Heart left ventricle (tissue), 16 donors: ENCODE results near the gene BCORL1. TPM values are rescaled to one million over a fixed set of nuclear protein-coding genes. Genes with fewer than 3 reads are reported as not detected.
A peak's percentile ranks its signal among the peaks of the same experiment; 100 is the strongest.

Experiments used
- ATAC-seq, 4 donors: fragments of 200-7000 bp; cut with Tn5 transposase; one replicate each; pipeline ENCODE4 v1.9.1; 2020 to 2022; ENCODE audit warnings: moderate library complexity in 4 of 4, mild to moderate bottlenecking in 3 of 4, moderate number of reproducible peaks in 1 of 4
- DNase-seq, 5 donors: peaks; one replicate each; pipeline ENCODE4 v3.0.0-alpha.2; 2020
- H3K27ac ChIP-seq, 12 donors: fragments of 200-600 bp; sonication (generic) in 4 of 12; one replicate each; pipeline versions ENCODE4 v1.5.0 to v1.8.0; 2016 to 2022; ENCODE audit warnings: mild to moderate bottlenecking in 2 of 12
- H3K27me3 ChIP-seq, 9 donors: fragments of 200-600 bp; sonication (generic) in 2 of 9; one replicate each; pipeline versions ENCODE4 v1.5.1 to v1.8.0; 2016 to 2022; ENCODE audit warnings: mild to moderate bottlenecking in 3 of 9
- H3K36me3 ChIP-seq, 9 donors: fragments of 200-600 bp; sonication (generic) in 2 of 9; one replicate each; pipeline versions ENCODE4 v1.5.0 to v1.8.0; 2018 to 2022; ENCODE audit warnings: mild to moderate bottlenecking in 2 of 9
- H3K4me1 ChIP-seq, 12 donors: fragments of 200-600 bp; sonication (generic) in 4 of 12; one replicate each; pipeline versions ENCODE4 v1.5.0 to v1.8.0; 2016 to 2022; ENCODE audit warnings: mild to moderate bottlenecking in 3 of 12
- H3K4me3 ChIP-seq, 12 donors: fragments of 200-600 bp; sonication (generic) in 4 of 12; one replicate each; pipeline versions ENCODE4 v1.5.0 to v1.8.0; 2017 to 2022; ENCODE audit warnings: mild to moderate bottlenecking in 9 of 12, moderate library complexity in 4 of 12
- H3K9me3 ChIP-seq, 12 donors: fragments of 200-600 bp; sonication (generic) in 4 of 12; one replicate each; pipeline versions ENCODE4 v1.5.0 to v1.8.0; 2016 to 2022; ENCODE audit warnings: mild to moderate bottlenecking in 1 of 12
- POLR2A ChIP-seq, 2 donors: fragments of 450-650 bp; IDR thresholded peaks; one replicate each; pipeline ENCODE4 v1.6.1; 2017; ENCODE audit warnings: antibody characterized with exemption in 2 of 2, mild to moderate bottlenecking in 2 of 2, moderate library complexity in 2 of 2
- WGBS, 4 donors: extraction: QIAGEN DNeasy Blood & Tissue Kit in 2 of 4; methylation state at CpG; one replicate each; pipeline versions ENCODE4 v1.1.5 to v1.1.7; 2013 to 2018; 5-methylcytosine and 5-hydroxymethylcytosine counted together
- intact Hi-C, 10 donors: fragments of 100-400 bp; cut with DNase I; formaldehyde crosslinking; loops; one replicate each; pipeline versions ENCODE4 v1.11.1 to v1.14.2; 2022
- long read RNA-seq, 3 donors: library from polyadenylated mRNA; unstranded; transcript quantifications; one replicate each; pipeline ENCODE4 v2.0.0, GENCODE V29; 2020 to 2021
- polyA plus RNA-seq, 2 donors: library from polyadenylated mRNA; stranded (reverse); fragments of 200-250 nt; gene quantifications; one replicate each; pipeline ENCODE4 v1.2.3, GENCODE V29; 2013
- total RNA-seq, 9 donors: library from RNA; depleted of rRNA in 2 of 9; stranded (reverse); fragments of >200 nt in 2 of 9; fragmentation: NEBNext Ultra II Directional in 3 of 9; extraction: Animal tissue kit (Norgen Biotek cat#: 25700) in 3 of 9; gene quantifications; one replicate each; pipeline versions ENCODE4 v1.1.0 to v1.2.4, GENCODE V29; 2016 to 2023
- TF ChIP-seq, protein P1 (sequence below), 12 donors: fragments of 200-600 bp; sonication (generic) in 4 of 12; IDR thresholded peaks; one replicate each; pipeline versions ENCODE4 v1.5.0 to v1.8.0; 2018 to 2022; ENCODE audit warnings: antibody characterized with exemption in 12 of 12, mild to moderate bottlenecking in 5 of 12
- donor health status: ischemic (EF 13 %, LVEDD 7.1; RV severe dilation, severe dysfunction).
- donor health status: healthy with polysubstance abuse.
- donor health status: DM: no; HTN: yes; CAD: no.
- donor health status: DM: no; HTN: no; CAD: no.
- donor health status: ischemic (EF 25% LVEDD 6.9; RV normal size, moderate dysfunction).
- donor health status: ischemic (EF 25% LVEDD 5.7; RV mildly dilated, moderate dysfunction).
- donor health status: healthy.
- donor health status: DM: yes; HTN: yes; CAD: no.
- donor health status: ischemic (EF 35%, LVEDD 5.7; RV mildly dilated, moderate dysfunction).
- donor health status: nonischemic (EF 11% LVEDD 7.7; RV severe dilation, severe dysfunction).
- donor health status: DM: yes; HTN: yes; CAD: no.
- donor health status: PGD.
- donor health status: ischemic (EF 29% LVEDD 5.4; RV normal size, mild dysfunction).
- donor health status: nonischemic (EF 23%, LVEDD 6.1; RV moderate dilation, normal function).

The BCORL1 gene, protein sequence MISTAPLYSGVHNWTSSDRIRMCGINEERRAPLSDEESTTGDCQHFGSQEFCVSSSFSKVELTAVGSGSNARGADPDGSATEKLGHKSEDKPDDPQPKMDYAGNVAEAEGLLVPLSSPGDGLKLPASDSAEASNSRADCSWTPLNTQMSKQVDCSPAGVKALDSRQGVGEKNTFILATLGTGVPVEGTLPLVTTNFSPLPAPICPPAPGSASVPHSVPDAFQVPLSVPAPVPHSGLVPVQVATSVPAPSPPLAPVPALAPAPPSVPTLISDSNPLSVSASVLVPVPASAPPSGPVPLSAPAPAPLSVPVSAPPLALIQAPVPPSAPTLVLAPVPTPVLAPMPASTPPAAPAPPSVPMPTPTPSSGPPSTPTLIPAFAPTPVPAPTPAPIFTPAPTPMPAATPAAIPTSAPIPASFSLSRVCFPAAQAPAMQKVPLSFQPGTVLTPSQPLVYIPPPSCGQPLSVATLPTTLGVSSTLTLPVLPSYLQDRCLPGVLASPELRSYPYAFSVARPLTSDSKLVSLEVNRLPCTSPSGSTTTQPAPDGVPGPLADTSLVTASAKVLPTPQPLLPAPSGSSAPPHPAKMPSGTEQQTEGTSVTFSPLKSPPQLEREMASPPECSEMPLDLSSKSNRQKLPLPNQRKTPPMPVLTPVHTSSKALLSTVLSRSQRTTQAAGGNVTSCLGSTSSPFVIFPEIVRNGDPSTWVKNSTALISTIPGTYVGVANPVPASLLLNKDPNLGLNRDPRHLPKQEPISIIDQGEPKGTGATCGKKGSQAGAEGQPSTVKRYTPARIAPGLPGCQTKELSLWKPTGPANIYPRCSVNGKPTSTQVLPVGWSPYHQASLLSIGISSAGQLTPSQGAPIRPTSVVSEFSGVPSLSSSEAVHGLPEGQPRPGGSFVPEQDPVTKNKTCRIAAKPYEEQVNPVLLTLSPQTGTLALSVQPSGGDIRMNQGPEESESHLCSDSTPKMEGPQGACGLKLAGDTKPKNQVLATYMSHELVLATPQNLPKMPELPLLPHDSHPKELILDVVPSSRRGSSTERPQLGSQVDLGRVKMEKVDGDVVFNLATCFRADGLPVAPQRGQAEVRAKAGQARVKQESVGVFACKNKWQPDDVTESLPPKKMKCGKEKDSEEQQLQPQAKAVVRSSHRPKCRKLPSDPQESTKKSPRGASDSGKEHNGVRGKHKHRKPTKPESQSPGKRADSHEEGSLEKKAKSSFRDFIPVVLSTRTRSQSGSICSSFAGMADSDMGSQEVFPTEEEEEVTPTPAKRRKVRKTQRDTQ (N-terminal part only)
- 10 to 100 TPM in 2 of 9 donors, 1 to 10 TPM in 7; 5.3 to 11.0 (median 9.0) TPM for total RNA-seq
- polyA plus RNA-seq: 1 to 10 TPM; 3.3 to 7.5 TPM
- long read RNA-seq, donor 1, partial matches to known transcripts: 2 of 2 reads
- long read RNA-seq, donor 1, other reads (novel, unspliced or antisense): 0 of 2 reads
- long read RNA-seq, donor 2, partial matches to known transcripts: 1 of 2 reads
- long read RNA-seq, donor 2, other reads (novel, unspliced or antisense): 1 of 2 reads
- long read RNA-seq, donor 3, partial matches to known transcripts: 0 of 1 reads
- long read RNA-seq, donor 3, other reads (novel, unspliced or antisense): 1 of 1 reads

DNA sequence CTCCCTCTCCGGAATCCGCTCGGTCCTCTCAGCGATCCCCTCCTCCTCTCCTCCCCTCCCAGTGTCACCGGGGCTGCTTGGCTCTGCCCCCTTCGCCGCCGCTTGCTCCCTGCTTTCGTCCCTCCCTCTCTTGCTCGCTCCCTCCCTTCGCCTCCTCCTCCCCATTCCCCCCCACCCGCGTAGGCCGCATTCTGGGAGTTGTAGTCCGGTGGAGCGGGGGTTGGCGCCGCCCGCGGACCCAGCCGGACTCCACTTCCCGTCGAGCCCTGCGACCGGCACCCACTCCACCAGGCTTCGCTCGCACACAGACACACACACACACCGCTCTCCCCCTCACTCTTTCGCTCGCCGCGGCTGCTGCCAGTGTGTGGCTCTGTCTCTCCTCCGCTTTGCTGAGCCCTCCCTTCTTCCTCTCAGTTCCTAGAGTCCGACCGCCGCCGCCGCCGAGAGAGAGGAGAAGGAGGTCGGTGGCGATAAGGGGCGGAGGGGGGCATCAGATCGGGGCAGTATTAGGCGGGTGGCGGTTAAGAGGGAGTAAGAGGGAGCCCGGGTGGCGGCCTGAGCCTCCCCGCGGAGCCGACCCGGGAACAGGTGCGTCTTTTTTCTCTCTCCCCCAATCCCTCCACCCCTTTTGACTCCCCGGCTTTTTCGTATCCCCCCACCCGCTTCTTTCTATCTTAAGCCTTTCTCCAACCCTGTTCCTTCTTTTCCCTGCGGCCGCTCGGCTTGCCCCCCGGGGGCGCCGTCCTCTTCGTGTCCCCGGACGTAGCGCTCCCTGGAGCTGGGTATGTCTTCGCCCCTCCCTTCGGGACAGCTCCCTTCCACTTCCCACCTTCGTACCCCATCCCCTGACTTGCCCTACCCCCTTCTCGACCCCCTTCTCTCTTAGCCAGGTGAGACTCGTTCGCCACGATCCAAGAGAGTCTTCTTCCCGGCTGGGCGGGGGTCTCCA lies at the start of gene BCORL1:
BCORL1 (plus strand) TSS at position 336 of the 952 bp plus-strand sequence. CDS start 22,597 bp downstream, outside the sequence.
- Histone ChIP-seq H3K27me3 (no peaks in the 10 kb centered on the region), H3K27ac (peak within 1 kb of the TSS in 11 of 12 donors; percentile 39 to 87 (median 70)), H3K9me3 (no peaks in the 10 kb centered on the region), H3K4me1 (peaks cover 0 to 10% (median 0%) of the 10 kb centered on the region in 12 donors), H3K36me3 (no peaks in the 10 kb centered on the region), H3K4me3 (peak within 1 kb of the TSS in 3 of 12 donors; percentile 39 to 60 (median 48))
- ATAC-seq (peak; percentile 93 to 98 (median 96)), DNase-seq (peak; percentile 90 to 93 (median 92))
- intact Hi-C loops: loop anchor here in 8 of 10 donors (1.0 to 10.0 kb wide), 7 partner anchors 26 to 82 kb away; no protein-coding TSS in a partner anchor
- WGBS, 4 donors: 1 to 43% (median 20%) methylated on average over 64 to 74 of the region's 74 CpGs
- TF ChIP-seq POLR2A (IDR thresholded peaks at IDR 0.05): peak in 1 of 2 donors; percentile 71
- TF ChIP-seq, protein P1, sequence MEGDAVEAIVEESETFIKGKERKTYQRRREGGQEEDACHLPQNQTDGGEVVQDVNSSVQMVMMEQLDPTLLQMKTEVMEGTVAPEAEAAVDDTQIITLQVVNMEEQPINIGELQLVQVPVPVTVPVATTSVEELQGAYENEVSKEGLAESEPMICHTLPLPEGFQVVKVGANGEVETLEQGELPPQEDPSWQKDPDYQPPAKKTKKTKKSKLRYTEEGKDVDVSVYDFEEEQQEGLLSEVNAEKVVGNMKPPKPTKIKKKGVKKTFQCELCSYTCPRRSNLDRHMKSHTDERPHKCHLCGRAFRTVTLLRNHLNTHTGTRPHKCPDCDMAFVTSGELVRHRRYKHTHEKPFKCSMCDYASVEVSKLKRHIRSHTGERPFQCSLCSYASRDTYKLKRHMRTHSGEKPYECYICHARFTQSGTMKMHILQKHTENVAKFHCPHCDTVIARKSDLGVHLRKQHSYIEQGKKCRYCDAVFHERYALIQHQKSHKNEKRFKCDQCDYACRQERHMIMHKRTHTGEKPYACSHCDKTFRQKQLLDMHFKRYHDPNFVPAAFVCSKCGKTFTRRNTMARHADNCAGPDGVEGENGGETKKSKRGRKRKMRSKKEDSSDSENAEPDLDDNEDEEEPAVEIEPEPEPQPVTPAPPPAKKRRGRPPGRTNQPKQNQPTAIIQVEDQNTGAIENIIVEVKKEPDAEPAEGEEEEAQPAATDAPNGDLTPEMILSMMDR (IDR thresholded peaks at IDR 0.05): no peak

DNA sequence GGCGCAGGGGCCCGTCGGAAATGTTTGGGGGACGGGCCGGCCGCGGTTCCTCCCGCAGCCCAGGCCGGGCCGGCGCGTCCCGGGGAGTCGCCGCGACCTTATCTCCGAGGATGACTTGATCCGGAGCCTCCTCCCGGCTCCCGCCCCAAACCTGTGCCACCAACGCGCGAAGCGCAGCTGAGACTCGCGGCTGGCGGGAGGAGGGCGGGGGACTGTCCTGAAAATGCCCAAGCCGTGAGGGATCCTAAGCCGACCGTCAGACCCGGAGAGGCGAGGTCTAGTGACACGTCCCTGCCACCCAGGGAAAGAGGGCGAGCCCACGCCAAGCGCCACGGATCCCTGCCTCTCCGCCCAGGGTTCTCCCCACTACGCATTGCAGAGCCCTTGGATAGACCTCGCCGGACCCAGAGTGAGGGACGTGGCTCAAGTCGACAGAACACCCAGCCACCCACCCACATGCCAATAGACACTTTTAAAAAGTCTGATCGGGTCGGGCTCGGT lies 49.6 kb upstream of the BCORL1 start:
- TF ChIP-seq, protein P1 (IDR thresholded peaks at IDR 0.05): no peak
- no peak for TF ChIP-seq POLR2A (IDR thresholded peaks at IDR 0.05)
- no peak for ATAC-seq
- WGBS, 4 donors: 6 to 67% (median 31%) methylated on average over 28 to 47 of the region's 47 CpGs
- peak; percentile 23 to 59 (median 35) for DNase-seq
- intact Hi-C loops: loop anchor here in 8 of 10 donors (1.0 to 10.0 kb wide), 8 partner anchors 24 to 328 kb away; partner anchors contain the start of genes BCORL1 (in 7 of the 8) and RAB33A (in 1 of the 8)
- peak overlapping the region; percentile 20 to 99 (median 72) for H3K27ac ChIP-seq
- peak overlapping the region in 10 of 12 donors; percentile 41 to 81 (median 52) for H3K4me3 ChIP-seq
- peaks cover 0 to 8% (median 0%) of the 10 kb centered on the region in 9 donors for H3K36me3 ChIP-seq
- peaks cover 0 to 5% (median 0%) of the 10 kb centered on the region in 12 donors for H3K4me1 ChIP-seq
- no peaks in the 10 kb centered on the region for H3K9me3 ChIP-seq
- no peaks in the 10 kb centered on the region for H3K27me3 ChIP-seq
